Type B pancreatic cell (in vitro differentiated cells): ENCODE measurements around the gene ADH5. TPM values are rescaled to one million over a fixed set of nuclear protein-coding genes. Genes with fewer than 3 reads are reported as not detected.
A peak's percentile ranks its signal among the peaks of the same experiment; 100 is the strongest.
"Not testable (repeated sequence)": the region's sequence is repeated elsewhere in the genome, so short reads cannot be mapped to it uniquely, and the experiment has no call there.

Experiments used
- DNase-seq: peaks from one replicate; pipeline ENCODE4 v3.0.0; 2021; ENCODE audit warnings: mixed read lengths; ENCODE audit not compliant: unreplicated experiment; ENCODE audit errors: extremely low spot score
- H3K27ac Mint-ChIP-seq: 2 replicates; pipeline ENCODE4 v1.8.0; 2021; ENCODE audit warnings: mild to moderate bottlenecking, mixed read lengths
- H3K27me3 Mint-ChIP-seq: 2 replicates; pipeline ENCODE4 v1.8.0; 2021; ENCODE audit warnings: mixed read lengths
- H3K36me3 Mint-ChIP-seq: 2 replicates; pipeline ENCODE4 v1.8.0; 2021; ENCODE audit warnings: mixed read lengths
- H3K4me1 Mint-ChIP-seq: one replicate; pipeline ENCODE4 v1.8.0; 2021; ENCODE audit warnings: mixed read lengths; ENCODE audit not compliant: unreplicated experiment
- H3K4me3 Mint-ChIP-seq: 2 replicates; pipeline ENCODE4 v1.8.0; 2021; ENCODE audit warnings: mild to moderate bottlenecking, mixed read lengths
- H3K9me3 Mint-ChIP-seq: 2 replicates; pipeline ENCODE4 v1.8.0; 2021; ENCODE audit warnings: mixed read lengths
- CTCF ChIP-seq: fragments of 200-600 bp; sonication (generic); conservative IDR thresholded peaks from 2 replicates; pipeline ENCODE4 v1.5.0; 2021; ENCODE audit warnings: antibody characterized with exemption, mild to moderate bottlenecking
- total RNA-seq: library from RNA; stranded (reverse); gene quantifications from 2 replicates; pipeline ENCODE4 v1.2.1, GENCODE V29; 2021; ENCODE audit warnings: low replicate concordance

ADH5 gene
- total RNA-seq, 1 donor from 2014 or later = 161 TPM

- peaks cover 10% of the 10 kb centered on the region for H3K36me3 Mint-ChIP-seq
- no peak for TF ChIP-seq CTCF
- no peak for DNase-seq
- H3K27ac Mint-ChIP-seq = peak overlapping the region; percentile 97
- H3K4me3 Mint-ChIP-seq = peak overlapping the region; percentile 81
- no peaks in the 10 kb centered on the region for H3K9me3 Mint-ChIP-seq
- no peaks in the 10 kb centered on the region for H3K27me3 Mint-ChIP-seq
- H3K4me1 Mint-ChIP-seq = peaks cover 44% of the 10 kb centered on the region
Measured at GRCh38 chr4:99091216-99091575, 2.6 kb upstream of the ADH5 start.

GRCh38 chr4:99090481-99091215 is 2.1 kb upstream of the ADH5 start:
- Mint-ChIP-seq H3K27ac (peak overlapping the region; percentile 97), H3K36me3 (peaks cover 11% of the 10 kb centered on the region), H3K4me1 (peaks cover 45% of the 10 kb centered on the region), H3K9me3 (no peaks in the 10 kb centered on the region), H3K4me3 (peak overlapping the region; percentile 81), H3K27me3 (no peaks in the 10 kb centered on the region)
- no peak for TF ChIP-seq CTCF
- no peak for DNase-seq

- Mint-ChIP-seq H3K4me1 (peaks cover 52% of the 10 kb centered on the region), H3K36me3 (peaks cover 25% of the 10 kb centered on the region), H3K4me3 (peak overlapping the region; percentile 98), H3K27me3 (no peaks in the 10 kb centered on the region), H3K9me3 (no peaks in the 10 kb centered on the region), H3K27ac (peak overlapping the region; percentile 97)
- no peak for TF ChIP-seq CTCF
- no peak for DNase-seq
Measured at GRCh38 chr4:99088023-99088449, 552 bp downstream of the ADH5 start.

DNA sequence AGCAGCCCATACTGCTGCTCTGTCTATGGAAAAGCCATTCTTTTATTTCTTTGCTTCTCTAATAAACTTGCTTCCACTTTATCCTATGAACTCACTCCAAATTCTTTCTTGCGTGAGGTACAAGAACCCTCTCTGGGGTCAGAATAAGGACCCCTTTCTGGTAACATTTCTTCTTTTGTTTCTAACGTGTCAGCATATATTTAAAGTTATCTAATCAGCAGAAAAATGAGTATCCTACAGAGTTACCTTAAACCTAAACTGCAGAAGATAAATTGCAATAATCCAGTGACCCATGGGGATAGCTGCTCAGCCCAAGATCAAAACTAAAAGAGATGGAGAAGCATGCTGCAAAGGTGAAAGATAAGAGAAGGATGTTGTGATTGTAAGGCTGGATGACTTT is 4.0 kb downstream of the ADH5 start:
- no peak for DNase-seq
- TF ChIP-seq CTCF = no peak
- Mint-ChIP-seq H3K9me3 (no peaks in the 10 kb centered on the region), H3K27me3 (no peaks in the 10 kb centered on the region), H3K4me1 (peaks cover 24% of the 10 kb centered on the region), H3K36me3 (peaks cover 46% of the 10 kb centered on the region), H3K27ac (no peak overlapping the region), H3K4me3 (no peak overlapping the region)

- TF ChIP-seq CTCF = no peak
- H3K36me3 Mint-ChIP-seq = peaks cover 46% of the 10 kb centered on the region
- no peak overlapping the region for H3K4me3 Mint-ChIP-seq
- DNase-seq = no peak
- peaks cover 12% of the 10 kb centered on the region for H3K4me1 Mint-ChIP-seq
- H3K9me3 Mint-ChIP-seq = no peaks in the 10 kb centered on the region
- H3K27ac Mint-ChIP-seq = no peak overlapping the region
- no peaks in the 10 kb centered on the region for H3K27me3 Mint-ChIP-seq
Measured at GRCh38 chr4:99082192-99082591, 6.4 kb downstream of the ADH5 start.

DNA sequence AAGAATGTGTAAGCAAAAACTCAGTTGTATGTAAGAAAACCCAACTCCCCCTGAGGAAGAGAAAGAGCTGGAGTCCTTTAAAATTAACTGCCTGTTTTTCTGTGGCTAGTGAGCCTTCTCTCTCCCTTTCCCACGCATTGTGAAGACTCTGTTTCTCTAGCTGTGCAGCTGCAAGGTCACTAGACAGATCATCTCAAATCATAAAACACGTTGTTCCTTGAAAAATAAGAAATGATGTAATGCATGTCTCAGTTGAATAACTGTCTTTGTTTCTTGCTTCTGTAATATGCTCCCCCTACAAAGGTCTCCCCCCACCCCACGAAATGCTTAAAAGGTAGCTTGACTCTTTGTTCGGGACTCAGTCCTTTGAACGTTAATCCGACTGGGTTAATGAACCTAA is 7.7 kb downstream of the ADH5 start:
- not testable (repeated sequence) for H3K27ac Mint-ChIP-seq, H3K4me3 Mint-ChIP-seq, H3K4me1 Mint-ChIP-seq, H3K27me3 Mint-ChIP-seq, H3K9me3 Mint-ChIP-seq, DNase-seq
- H3K36me3 Mint-ChIP-seq = peaks cover 46% of the 10 kb centered on the region
